Aorta (tissue), 5 donors: Measurements from ENCODE around the gene NAALADL2. TPM values are rescaled to one million over a fixed set of nuclear protein-coding genes. Genes with fewer than 3 reads are reported as not detected.

Experiments
- ATAC-seq: fragments of 200-7000 bp; cut with Tn5 transposase; one replicate; pipeline ENCODE4 v1.9.1; 2022; ENCODE audit warnings: moderate library complexity; ENCODE audit not compliant: low FRiP score
- DNase-seq, 2 donors: peaks; one replicate each; pipeline ENCODE4 v3.0.0-alpha.2; 2020
- H3K27ac ChIP-seq, 2 donors: one replicate each; pipeline ENCODE4 v1.5.1; 2013; ENCODE audit warnings: low read length in 2 of 2, mild to moderate bottlenecking in 2 of 2, moderate library complexity in 2 of 2, control low read depth in 1 of 2, inconsistent platforms in 1 of 2, low read depth in 1 of 2
- H3K27me3 ChIP-seq, 2 donors: one replicate each; pipeline ENCODE4 v1.6.1; 2013; ENCODE audit warnings: control low read depth in 1 of 2, low read length in 1 of 2, mild to moderate bottlenecking in 1 of 2, moderate library complexity in 1 of 2; ENCODE audit not compliant: insufficient read depth in 2 of 2, control insufficient read depth in 1 of 2
- H3K36me3 ChIP-seq, 2 donors: one replicate each; pipeline ENCODE4 v1.6.1; 2013; ENCODE audit warnings: control low read depth in 1 of 2, low read length in 1 of 2, mild to moderate bottlenecking in 1 of 2; ENCODE audit not compliant: insufficient read depth in 2 of 2, control insufficient read depth in 1 of 2
- H3K4me1 ChIP-seq, 2 donors: one replicate each; pipeline ENCODE4 v1.6.1; 2013; ENCODE audit warnings: low read length in 2 of 2, control low read depth in 1 of 2, mild to moderate bottlenecking in 1 of 2, moderate library complexity in 1 of 2; ENCODE audit not compliant: insufficient read depth in 2 of 2, control insufficient read depth in 1 of 2
- H3K4me3 ChIP-seq, 2 donors: one replicate each; pipeline ENCODE4 v1.5.1; 2013; ENCODE audit warnings: low read length in 2 of 2, control low read depth in 1 of 2, mild to moderate bottlenecking in 1 of 2
- H3K9me3 ChIP-seq: one replicate; pipeline ENCODE4 v1.6.1; 2013; ENCODE audit warnings: mild to moderate bottlenecking, low read length; ENCODE audit not compliant: control insufficient read depth
- WGBS, 2 donors: extraction: QIAGEN DNeasy Blood & Tissue Kit; methylation state at CpG; one replicate each; pipeline ENCODE4 v1.1.7; 2013; 5-methylcytosine and 5-hydroxymethylcytosine counted together
- intact Hi-C, 2 donors: fragments of 100-400 bp; cut with DNase I; formaldehyde crosslinking; loops; one replicate each; pipeline versions ENCODE4 v1.14.2 to v1.15.0; 2022
- polyA plus RNA-seq, 2 donors: library from polyadenylated mRNA; stranded (reverse); fragments of 200-250 nt; gene quantifications; one replicate each; pipeline ENCODE4 v1.2.3, GENCODE V29; 2013
- total RNA-seq, 2 donors: library from RNA; stranded (reverse); fragmentation: NEBNext Ultra II Directional; extraction: Animal tissue kit (Norgen Biotek cat#: 25700); gene quantifications; one replicate each; pipeline ENCODE4 v1.2.1, GENCODE V29; 2021
- donor health status: healthy with polysubstance abuse.
- donor health status: Bipolar disorder and iron deficiency.
- donor health status: DM: no; HTN: no; CAD: no.
- donor health status: DM: no; HTN: no; CAD: no.
- donor health status: DM: yes; HTN: yes; CAD: no.

NAALADL2 gene
- total and polyA plus RNA-seq, 4 donors = 4.3 to 29.8 (median 11.9) TPM

DNA sequence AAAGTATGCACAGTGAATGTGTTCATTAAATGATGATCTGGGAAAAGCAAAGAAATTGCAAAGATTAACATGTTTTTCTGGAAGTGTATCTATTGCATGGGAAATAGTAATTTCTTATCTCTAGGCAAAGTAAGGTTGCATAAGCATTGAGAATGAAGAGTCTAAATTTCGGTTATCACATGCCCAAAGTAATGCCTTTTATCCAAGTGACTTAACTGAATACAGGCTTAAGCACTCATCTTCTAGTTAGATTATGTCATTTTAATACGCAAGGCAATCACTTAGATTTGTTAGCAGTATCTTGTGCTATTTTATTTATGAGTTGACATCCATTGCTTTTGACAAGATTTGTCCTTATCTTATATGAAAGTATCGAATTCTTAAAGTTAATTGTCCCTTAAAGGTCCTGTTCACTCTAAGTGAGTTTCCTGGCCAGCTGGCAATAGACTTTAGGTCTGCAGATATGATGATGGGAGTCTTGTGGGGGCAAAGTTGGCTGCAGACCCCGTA is 100.5 kb downstream of the NAALADL2 start:
- no peak overlapping the region for H3K27ac ChIP-seq
- H3K9me3 ChIP-seq = no peaks in the 10 kb centered on the region
- no peaks in the 10 kb centered on the region for H3K27me3 ChIP-seq
- WGBS, 2 donors = 89 to 91% methylated on average over 4 of the region's 4 CpGs
- H3K36me3 ChIP-seq = no peaks in the 10 kb centered on the region
- intact Hi-C loops = loop anchor here in 1 of 2 donors (5.0 kb wide), 1 partner anchor 517 kb away; no protein-coding TSS in a partner anchor
- H3K4me3 ChIP-seq = no peak overlapping the region
- ATAC-seq = no peak
- no peak for DNase-seq
- peaks cover 2 to 5% of the 10 kb centered on the region in 2 donors for H3K4me1 ChIP-seq

DNA sequence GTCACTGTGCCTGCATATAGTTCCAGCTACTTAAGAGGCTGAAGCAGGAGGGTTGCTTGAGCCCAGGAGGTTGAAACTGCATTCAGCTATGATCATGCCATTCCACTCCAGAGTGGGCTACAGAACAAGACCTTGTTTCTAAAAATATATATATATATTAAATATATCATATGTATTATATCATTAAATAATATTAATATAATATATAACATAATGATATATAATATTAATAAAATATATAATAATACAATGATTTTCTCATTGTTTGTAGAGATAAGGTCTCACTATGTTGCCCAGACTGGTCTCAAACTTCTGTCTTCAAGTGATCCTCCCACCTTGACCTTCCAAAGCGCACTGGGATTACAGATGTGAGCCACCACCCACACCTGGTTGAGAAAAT is 101.8 kb downstream of the NAALADL2 start:
- Histone ChIP-seq H3K36me3 (no peaks in the 10 kb centered on the region), H3K4me1 (peaks cover 2 to 5% of the 10 kb centered on the region in 2 donors), H3K27me3 (no peaks in the 10 kb centered on the region), H3K27ac (no peak overlapping the region), H3K4me3 (no peak overlapping the region), H3K9me3 (peaks cover 1% of the 10 kb centered on the region)
- WGBS, 2 donors = 95 to 97% methylated on average over 1 of the region's 1 CpG
- ATAC-seq = no peak
- no peak for DNase-seq
- intact Hi-C loops = no loop called here

DNA sequence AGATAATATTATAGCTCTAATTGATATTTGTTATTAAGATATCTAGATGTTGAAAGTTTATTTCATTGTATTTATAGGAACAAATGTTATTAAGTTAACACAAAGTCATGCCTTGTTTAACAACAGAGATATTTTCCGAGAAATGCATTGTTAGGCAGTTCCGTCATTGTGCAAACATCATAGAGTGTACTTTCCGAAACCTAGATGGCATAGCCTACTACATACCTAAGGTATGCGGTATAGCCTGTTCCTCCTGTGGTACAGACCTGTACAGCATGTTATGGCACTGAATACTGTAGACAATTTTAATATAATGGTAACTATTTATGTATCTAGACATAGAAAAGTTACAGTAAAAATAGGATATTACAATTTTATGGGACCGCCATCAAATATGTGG is 114.3 kb downstream of the NAALADL2 start:
- Histone ChIP-seq H3K27me3 (no peaks in the 10 kb centered on the region), H3K27ac (no peak overlapping the region), H3K36me3 (no peaks in the 10 kb centered on the region), H3K4me3 (no peak overlapping the region), H3K4me1 (no peaks in the 10 kb centered on the region), H3K9me3 (no peaks in the 10 kb centered on the region)
- DNase-seq = no peak
- WGBS, 2 donors = 84 to 90% methylated on average over 5 of the region's 5 CpGs
- no peak for ATAC-seq
- intact Hi-C loops = no loop called here

DNA sequence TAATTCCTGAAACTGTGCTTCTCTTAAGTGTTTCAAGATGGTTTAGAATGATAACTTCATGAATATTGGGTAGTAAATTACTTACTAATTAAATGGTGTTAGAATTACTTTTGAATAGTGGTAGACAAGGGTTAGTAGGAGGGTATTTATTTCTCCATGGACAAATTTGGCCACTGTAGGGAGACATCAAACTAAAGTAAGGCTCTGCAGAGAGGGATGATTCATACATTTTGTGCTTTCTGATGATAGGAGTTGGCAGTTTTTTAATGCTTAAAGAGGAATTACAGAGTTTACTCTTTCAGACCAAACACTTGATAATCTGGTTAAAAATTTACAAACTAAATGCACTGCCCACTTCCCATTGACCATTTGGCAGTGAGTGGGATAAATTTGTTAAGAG is 127.6 kb downstream of the NAALADL2 start:
- no peaks in the 10 kb centered on the region for H3K9me3 ChIP-seq
- ATAC-seq = no peak

DNA sequence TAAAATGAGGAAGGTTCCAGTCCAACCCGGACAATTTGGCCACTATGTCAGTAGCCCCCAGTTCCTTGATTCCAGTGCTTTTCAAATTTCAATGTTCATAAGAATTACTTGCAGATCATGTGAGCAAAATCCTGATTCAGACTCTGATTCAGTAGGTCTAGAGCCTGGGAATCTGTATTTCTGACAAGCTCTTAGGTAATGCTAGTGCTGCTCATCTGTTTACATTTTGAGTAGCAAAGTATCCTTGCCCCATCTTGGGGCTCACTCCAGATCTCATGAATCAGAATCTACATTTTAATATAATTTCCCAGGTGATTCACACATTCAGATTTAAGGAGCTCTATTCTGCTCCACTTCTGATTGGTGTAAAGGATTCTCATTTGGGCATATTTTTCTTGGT is 142.0 kb downstream of the NAALADL2 start:
- ATAC-seq (no peak), DNase-seq (no peak)
- Histone ChIP-seq H3K4me3 (no peak overlapping the region), H3K36me3 (no peaks in the 10 kb centered on the region), H3K27me3 (no peaks in the 10 kb centered on the region), H3K4me1 (no peaks in the 10 kb centered on the region), H3K27ac (no peak overlapping the region), H3K9me3 (no peaks in the 10 kb centered on the region)
- 94 to 95% methylated on average over 1 of the region's 1 CpG for WGBS, 2 donors
- intact Hi-C loops = no loop called here

More for the DNA sequence above, 127.6 kb downstream of the NAALADL2 start:
- H3K4me3 ChIP-seq = no peak overlapping the region
- no peak for DNase-seq
- intact Hi-C loops = no loop called here
- no peaks in the 10 kb centered on the region for H3K36me3 ChIP-seq
- no peaks in the 10 kb centered on the region for H3K4me1 ChIP-seq
- no peak overlapping the region for H3K27ac ChIP-seq
- no peaks in the 10 kb centered on the region for H3K27me3 ChIP-seq

DNA sequence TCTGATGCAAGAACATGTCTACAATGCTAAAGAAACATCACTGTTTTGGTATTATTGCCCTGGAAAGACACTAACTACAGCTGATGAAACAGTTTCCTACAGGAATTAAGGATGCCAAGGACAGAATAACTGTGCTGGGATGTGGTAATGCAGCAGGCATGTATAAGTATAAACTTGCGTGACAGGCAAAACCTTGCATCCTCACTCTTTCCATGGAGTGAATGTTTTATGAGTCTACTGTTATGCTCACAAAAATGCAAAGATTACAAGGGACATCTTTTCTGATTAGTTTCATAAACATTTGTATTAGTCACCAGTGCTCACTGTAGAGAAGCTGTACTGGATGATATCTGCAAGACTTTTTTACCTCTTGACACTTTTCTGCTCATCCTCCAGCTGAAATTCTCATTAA is 143.6 kb downstream of the NAALADL2 start:
- no peaks in the 10 kb centered on the region for H3K4me1 ChIP-seq
- WGBS, 2 donors = 90 to 91% methylated on average over 1 of the region's 1 CpG
- ATAC-seq = no peak
- intact Hi-C loops = no loop called here
- H3K4me3 ChIP-seq = no peak overlapping the region
- H3K27ac ChIP-seq = no peak overlapping the region
- no peaks in the 10 kb centered on the region for H3K9me3 ChIP-seq
- DNase-seq = no peak
- no peaks in the 10 kb centered on the region for H3K27me3 ChIP-seq
- no peaks in the 10 kb centered on the region for H3K36me3 ChIP-seq

DNA sequence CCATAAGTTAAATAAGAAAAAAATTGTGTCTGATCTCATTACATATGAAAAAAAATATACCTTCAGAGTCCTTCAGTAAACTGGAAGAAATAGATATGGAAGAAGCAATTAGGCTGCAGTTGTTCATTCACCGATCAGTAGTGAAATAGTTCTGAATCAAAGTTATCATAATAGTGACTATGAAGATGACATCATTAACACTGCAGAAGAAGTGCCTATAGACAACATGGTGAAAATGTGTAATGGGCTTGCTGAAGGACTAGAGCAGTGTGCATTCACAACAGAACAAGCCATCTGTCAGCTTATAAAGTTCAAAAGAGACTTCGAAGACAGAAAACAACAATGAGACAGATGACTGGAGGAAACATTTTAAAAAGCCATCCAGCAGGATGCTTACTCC is 144.5 kb downstream of the NAALADL2 start:
- intact Hi-C loops = no loop called here
- Histone ChIP-seq H3K4me1 (no peaks in the 10 kb centered on the region), H3K36me3 (no peaks in the 10 kb centered on the region), H3K27ac (no peak overlapping the region), H3K4me3 (no peak overlapping the region), H3K27me3 (no peaks in the 10 kb centered on the region), H3K9me3 (no peaks in the 10 kb centered on the region)
- ATAC-seq = no peak
- DNase-seq = no peak
- 90 to 95% methylated on average over 2 of the region's 2 CpGs for WGBS, 2 donors

DNA sequence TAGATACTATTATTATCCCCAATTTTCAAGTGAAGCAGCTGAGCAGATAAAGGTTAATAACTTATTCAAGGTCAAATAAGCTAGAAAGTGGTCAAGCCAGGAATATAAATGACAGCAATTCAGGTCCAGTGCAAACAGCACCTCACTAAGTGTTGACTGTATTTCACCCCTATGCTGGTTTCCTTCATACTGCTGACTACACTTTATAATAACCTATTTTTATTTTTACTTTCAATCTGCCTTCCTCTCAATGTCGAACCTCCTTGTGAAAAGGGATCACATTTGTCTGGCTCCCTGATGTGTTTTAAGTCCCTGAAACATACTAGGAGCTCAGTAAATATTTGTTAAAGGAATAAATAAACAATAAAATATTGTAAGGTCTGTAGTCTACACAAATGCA is 146.1 kb downstream of the NAALADL2 start:
- intact Hi-C loops = no loop called here
- Histone ChIP-seq H3K36me3 (no peaks in the 10 kb centered on the region), H3K27ac (no peak overlapping the region), H3K9me3 (no peaks in the 10 kb centered on the region), H3K4me3 (no peak overlapping the region), H3K27me3 (no peaks in the 10 kb centered on the region), H3K4me1 (no peaks in the 10 kb centered on the region)
- WGBS, 2 donors = 20 to 24% methylated on average over 1 of the region's 1 CpG
- DNase-seq (no peak), ATAC-seq (no peak)

DNA sequence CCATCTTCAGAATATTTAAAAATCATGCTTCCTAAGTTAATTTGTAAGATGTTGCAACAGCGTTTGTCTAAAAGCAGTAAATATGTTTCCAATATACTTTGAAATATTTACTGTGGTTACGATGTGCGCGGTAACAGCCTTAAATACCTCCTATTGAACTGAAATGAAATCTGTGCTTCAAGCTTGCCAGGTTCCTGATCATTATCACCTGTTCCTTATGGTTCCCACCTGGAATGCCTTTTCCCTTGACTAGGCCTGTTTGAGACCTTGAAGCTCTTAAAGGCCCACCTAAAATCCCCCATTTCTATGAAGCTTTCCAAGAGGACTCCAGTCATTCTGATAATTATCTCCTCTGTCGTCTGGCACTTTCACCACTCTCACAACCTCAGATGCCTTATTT is 146.7 kb downstream of the NAALADL2 start:
- no peak overlapping the region for H3K27ac ChIP-seq
- WGBS, 2 donors = 94 to 97% methylated on average over 5 of the region's 5 CpGs
- DNase-seq (no peak), ATAC-seq (no peak)
- intact Hi-C loops = no loop called here
- H3K4me1 ChIP-seq = no peaks in the 10 kb centered on the region
- no peaks in the 10 kb centered on the region for H3K27me3 ChIP-seq
- H3K9me3 ChIP-seq = no peaks in the 10 kb centered on the region
- H3K36me3 ChIP-seq = no peaks in the 10 kb centered on the region
- H3K4me3 ChIP-seq = no peak overlapping the region
